Measurements from ENCODE around the gene LVRN.
"Not testable (repeated sequence)": the region's sequence is repeated elsewhere in the genome, so short reads cannot be mapped to it uniquely, and the experiment has no call there.

The LVRN gene

DNA sequence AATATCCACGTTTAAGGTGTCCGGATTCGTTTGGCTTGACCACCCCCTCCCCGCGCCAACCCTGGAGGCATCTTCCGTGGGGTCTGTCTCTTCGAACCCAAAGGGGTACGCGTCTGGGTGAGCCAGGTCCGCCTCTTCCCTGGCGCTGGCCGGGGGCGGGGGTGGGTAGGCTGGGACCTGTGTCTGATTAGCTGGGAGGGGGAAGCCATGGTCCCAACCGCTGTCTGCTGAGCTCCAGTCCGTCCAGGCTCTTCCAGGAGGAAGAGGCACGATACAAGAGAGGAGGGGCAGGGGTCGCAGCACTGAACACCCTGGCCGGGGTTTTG lies at the start of gene LVRN:
TSS of gene LVRN (plus strand) at position 237 of the 326 bp plus-strand sequence. CDS start 143 bp downstream, outside the sequence.
- DNase-seq (ENCODE audit: extremely low read depth, low read depth) = no peak
- TF ChIP-seq CTCF (IDR thresholded peaks at IDR 0.05; ENCODE audit: low read depth, low read length) = no peak

GRCh38 chr5:115913623-115914400 lies 48.5 kb upstream of the LVRN start:
- not testable (repeated sequence) for DNase-seq (ENCODE audit: extremely low read depth, low read depth)

DNA sequence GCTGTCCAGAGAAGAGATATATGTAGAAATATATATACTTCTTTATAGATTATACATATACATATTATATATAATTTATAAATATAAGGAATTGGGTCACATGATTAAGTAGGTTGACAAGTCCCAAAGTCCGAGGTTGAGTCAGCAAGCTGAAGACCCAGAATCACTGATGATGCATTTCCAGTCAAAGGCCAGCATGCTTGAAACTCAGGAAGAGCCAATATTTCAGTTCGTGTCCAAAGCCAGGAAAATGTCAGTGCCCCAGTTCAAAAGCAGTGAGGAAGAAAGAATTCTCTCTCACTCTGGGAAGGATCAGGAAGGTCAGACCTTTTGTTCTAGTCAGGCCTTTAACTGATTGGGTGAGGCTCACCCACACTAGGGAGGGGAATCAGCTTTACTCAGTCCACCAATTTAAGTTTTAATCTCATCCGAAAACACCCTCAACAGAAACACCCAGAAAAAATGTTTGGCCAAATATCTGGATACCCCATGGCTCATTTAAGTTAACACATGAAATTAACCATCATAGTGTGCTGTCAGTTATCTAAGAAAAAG lies 42.0 kb upstream of the LVRN start:
- no peak for DNase-seq (ENCODE audit: extremely low read depth, low read depth)
- no peak for TF ChIP-seq CTCF (IDR thresholded peaks at IDR 0.05; ENCODE audit: low read depth, low read length)

DNA sequence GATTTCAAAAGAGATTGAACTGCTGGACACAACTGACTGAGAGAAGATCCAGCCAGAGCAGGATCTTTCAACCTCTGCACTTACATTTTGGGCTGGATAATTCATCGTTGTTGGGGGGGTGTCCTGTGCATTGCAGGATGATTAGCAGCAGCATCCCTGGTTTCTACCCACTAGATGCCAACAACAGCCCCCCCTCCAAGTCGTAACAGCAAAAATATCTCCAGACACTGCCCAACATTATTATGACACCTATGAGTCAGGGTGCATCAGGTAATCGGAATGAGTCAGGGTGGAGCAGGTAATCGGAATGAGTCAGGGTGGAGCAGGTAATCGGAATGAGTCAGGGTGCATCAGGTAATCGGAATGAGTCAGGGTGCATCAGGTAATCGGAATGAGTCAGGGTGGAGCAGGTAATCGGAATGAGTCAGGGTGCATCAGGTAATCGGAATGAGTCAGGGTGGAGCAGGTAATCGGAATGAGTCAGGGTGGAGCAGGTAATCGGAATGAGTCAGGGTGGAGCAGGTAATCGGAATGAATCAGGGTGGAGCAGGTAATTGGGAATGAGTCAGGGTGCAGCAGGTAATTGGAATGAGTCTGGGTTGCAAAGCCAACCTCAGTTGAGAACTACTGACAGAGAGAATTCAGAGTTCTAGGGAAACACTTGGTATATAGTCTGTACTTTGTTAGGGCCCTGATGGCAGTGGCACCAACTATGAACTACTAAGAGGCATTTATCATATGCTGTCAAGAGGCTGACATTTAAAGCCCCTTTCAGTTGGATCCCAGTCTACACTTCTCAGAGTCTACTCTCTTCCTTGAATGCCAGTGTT lies 33.5 kb upstream of the LVRN start:
- not testable (repeated sequence) for DNase-seq (ENCODE audit: extremely low read depth, low read depth)

DNA sequence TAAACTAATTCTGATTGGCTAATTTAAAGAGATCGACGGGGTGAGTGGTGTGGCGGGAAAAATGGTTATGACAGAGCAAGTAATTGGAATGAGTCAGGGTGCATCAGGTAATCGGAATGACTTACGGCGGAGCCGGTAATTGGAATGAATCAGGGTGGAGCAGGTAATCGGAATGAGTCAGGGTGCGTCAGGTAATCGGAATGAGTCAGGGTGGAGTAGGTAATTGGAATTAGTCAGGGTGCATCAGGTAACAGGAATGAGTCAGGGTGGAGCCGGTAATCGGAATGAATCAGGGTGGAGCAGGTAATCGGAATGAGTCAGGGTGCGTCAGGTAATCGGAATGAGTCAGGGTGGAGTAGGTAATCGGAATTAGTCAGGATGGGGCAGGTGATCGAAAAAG lies 32.1 kb upstream of the LVRN start:
- not testable (repeated sequence) for DNase-seq (ENCODE audit: extremely low read depth, low read depth)

GRCh38 chr5:115930630-115931337 lies 31.5 kb upstream of the LVRN start:
- no peak for DNase-seq (ENCODE audit: extremely low read depth, low read depth)
- TF ChIP-seq CTCF (IDR thresholded peaks at IDR 0.05; ENCODE audit: low read depth, low read length) = no peak

DNA sequence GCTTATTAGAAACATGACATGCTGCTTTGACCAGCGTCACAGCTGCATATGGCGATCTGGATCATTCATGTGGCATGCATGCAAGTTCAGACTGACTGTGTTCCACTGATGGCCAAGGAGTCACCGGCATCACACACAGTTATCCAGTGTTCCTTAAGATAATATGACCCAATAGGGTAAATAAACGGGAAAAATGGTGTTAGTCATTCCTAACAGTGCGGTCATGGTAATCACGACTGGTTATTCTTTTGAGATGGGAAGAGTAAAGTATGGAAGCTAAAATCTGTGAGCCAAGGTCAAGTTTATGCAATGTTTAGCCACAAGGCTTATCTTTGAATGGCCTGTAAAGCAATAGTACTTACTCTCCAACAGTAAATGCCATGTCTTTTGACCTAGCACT lies 29.3 kb upstream of the LVRN start:
- no peak for DNase-seq (ENCODE audit: extremely low read depth, low read depth)

More for the DNA sequence above, 29.3 kb upstream of the LVRN start:
- no peak for TF ChIP-seq CTCF (IDR thresholded peaks at IDR 0.05; ENCODE audit: low read depth, low read length)
